ENCODE measurements around the gene MICAL2.

Gene MICAL2

GRCh38 chr11:12209096-12209495 is 98.7 kb downstream of the MICAL2 start:
- no peak for TF ChIP-seq CTCF (conservative IDR thresholded peaks at IDR 0.05; ENCODE audit: low read depth, low read length)
- DNase-seq (ENCODE audit: low read depth), result no peak
- H3K4me3 ChIP-seq (ENCODE audit: low read length), result no peak overlapping the region

GRCh38 chr11:12210200-12210599 is 99.8 kb downstream of the MICAL2 start:
- TF ChIP-seq CTCF (conservative IDR thresholded peaks at IDR 0.05; ENCODE audit: low read depth, low read length), result no peak
- no peak overlapping the region for H3K4me3 ChIP-seq (ENCODE audit: low read length)
- DNase-seq (ENCODE audit: low read depth), result no peak

GRCh38 chr11:12211331-12212065 is 101.1 kb downstream of the MICAL2 start:
- no peak for TF ChIP-seq CTCF (conservative IDR thresholded peaks at IDR 0.05; ENCODE audit: low read depth, low read length)
- no peak for DNase-seq (ENCODE audit: low read depth)
- H3K4me3 ChIP-seq (ENCODE audit: low read length), result no peak overlapping the region

- TF ChIP-seq CTCF (conservative IDR thresholded peaks at IDR 0.05; ENCODE audit: low read depth, low read length), result no peak
- no peak for DNase-seq (ENCODE audit: low read depth)
- H3K4me3 ChIP-seq (ENCODE audit: low read length), result no peak overlapping the region
These were observed 101.9 kb downstream of the MICAL2 start for GRCh38 chr11:12212174-12212820.

GRCh38 chr11:12212821-12213185 is 102.4 kb downstream of the MICAL2 start:
- no peak for DNase-seq (ENCODE audit: low read depth)
- no peak for TF ChIP-seq CTCF (conservative IDR thresholded peaks at IDR 0.05; ENCODE audit: low read depth, low read length)
- no peak overlapping the region for H3K4me3 ChIP-seq (ENCODE audit: low read length)

GRCh38 chr11:12213883-12214282 is 103.5 kb downstream of the MICAL2 start:
- H3K4me3 ChIP-seq (ENCODE audit: low read length), result no peak overlapping the region
- DNase-seq (ENCODE audit: low read depth), result no peak
- no peak for TF ChIP-seq CTCF (conservative IDR thresholded peaks at IDR 0.05; ENCODE audit: low read depth, low read length)

GRCh38 chr11:12214751-12215150 is 104.4 kb downstream of the MICAL2 start:
- TF ChIP-seq CTCF (conservative IDR thresholded peaks at IDR 0.05; ENCODE audit: low read depth, low read length), result no peak
- no peak overlapping the region for H3K4me3 ChIP-seq (ENCODE audit: low read length)
- DNase-seq (ENCODE audit: low read depth), result no peak

All from retinal pigment epithelial cell (primary cell).